Astrocyte (in vitro differentiated cells and primary cell): ENCODE measurements around the gene PDE4DIP.
"Not testable (repeated sequence)": the region's sequence is repeated elsewhere in the genome, so short reads cannot be mapped to it uniquely, and the experiment has no call there.

Experiments used
- CTCF ChIP-seq: IDR thresholded peaks from 2 replicates; pipeline ENCODE4 v1.5.1; 2011; ENCODE audit warnings: low read depth, mild to moderate bottlenecking, inconsistent platforms, low read length, moderate library complexity; ENCODE audit not compliant: insufficient read depth
- EZH2 ChIP-seq: IDR thresholded peaks from 2 replicates; pipeline ENCODE4 v1.6.1; 2012; ENCODE audit warnings: mild to moderate bottlenecking, low read length, inconsistent platforms; ENCODE audit not compliant: insufficient read depth

GRCh38 chr1:148968682-148969081 is 124.5 kb downstream of the PDE4DIP start:
- not testable (repeated sequence) for TF ChIP-seq CTCF, EZH2
